Measurements from ENCODE around the gene AP1S2.

AP1S2 gene

GRCh38 chrX:15841853-15842516, 12.6 kb downstream of the AP1S2 start:
- Histone ChIP-seq H3K4me2 (ENCODE audit: low read length) (no peak overlapping the region), H3K36me3 (ENCODE audit: control insufficient read depth, low read length) (peaks cover 45% of the 10 kb centered on the region), H3F3A (ENCODE audit: control insufficient read depth, insufficient read depth) (no peaks in the 10 kb centered on the region), H4K20me1 (ENCODE audit: control insufficient read depth, insufficient read depth, low read depth, low read length) (no peaks in the 10 kb centered on the region), H3K27ac (ENCODE audit: low read depth, low read length) (no peak overlapping the region), H3K4me1 (ENCODE audit: control insufficient read depth, low read length) (no peaks in the 10 kb centered on the region), H3K27me3 (ENCODE audit: control insufficient read depth, low read length) (no peaks in the 10 kb centered on the region), H3K9me3 (ENCODE audit: control insufficient read depth, insufficient read depth, low read length) (no peaks in the 10 kb centered on the region), H3K4me3 (ENCODE audit: low read length) (no peak overlapping the region), H3K9me2 (replicated peaks; ENCODE audit: control insufficient read depth, low read length) (no peaks in the 10 kb centered on the region), H3K79me2 (ENCODE audit: control insufficient read depth, low read length) (no peaks in the 10 kb centered on the region; the same call in 1 of the 2 replicates)
- TF ChIP-seq CTCF (IDR thresholded peaks at IDR 0.05; ENCODE audit: low read depth, low read length, poor library complexity, severe bottlenecking) (no peak), EZH2phosphoT487 (IDR thresholded peaks at IDR 0.05; ENCODE audit: borderline replicate concordance, low read length) (no peak)

GRCh38 chrX:15838017-15838416, 16.6 kb downstream of the AP1S2 start:
- no peaks in the 10 kb centered on the region for H4K20me1 ChIP-seq (ENCODE audit: control insufficient read depth, insufficient read depth, low read depth, low read length)
- H3K4me3 ChIP-seq (ENCODE audit: low read length) = no peak overlapping the region
- H3K9me2 ChIP-seq (replicated peaks; ENCODE audit: control insufficient read depth, low read length) = no peaks in the 10 kb centered on the region
- no peaks in the 10 kb centered on the region for H3F3A ChIP-seq (ENCODE audit: control insufficient read depth, insufficient read depth)
- H3K4me1 ChIP-seq (ENCODE audit: control insufficient read depth, low read length) = no peaks in the 10 kb centered on the region
- no peak overlapping the region for H3K4me2 ChIP-seq (ENCODE audit: low read length)
- TF ChIP-seq EZH2phosphoT487 (IDR thresholded peaks at IDR 0.05; ENCODE audit: borderline replicate concordance, low read length) (no peak), CTCF (IDR thresholded peaks at IDR 0.05; ENCODE audit: low read depth, low read length, poor library complexity, severe bottlenecking) (peak; percentile 18)
- H3K27me3 ChIP-seq (ENCODE audit: control insufficient read depth, low read length) = no peaks in the 10 kb centered on the region
- H3K79me2 ChIP-seq (ENCODE audit: control insufficient read depth, low read length) = no peaks in the 10 kb centered on the region
- H3K27ac ChIP-seq (ENCODE audit: low read depth, low read length) = no peak overlapping the region
- no peaks in the 10 kb centered on the region for H3K9me3 ChIP-seq (ENCODE audit: control insufficient read depth, insufficient read depth, low read length)
- H3K36me3 ChIP-seq (ENCODE audit: control insufficient read depth, low read length) = peaks cover 27% of the 10 kb centered on the region

GRCh38 chrX:15834827-15835595, 19.6 kb downstream of the AP1S2 start:
- Histone ChIP-seq H3K27me3 (ENCODE audit: control insufficient read depth, low read length) (no peaks in the 10 kb centered on the region), H3F3A (ENCODE audit: control insufficient read depth, insufficient read depth) (no peaks in the 10 kb centered on the region), H3K79me2 (ENCODE audit: control insufficient read depth, low read length) (no peaks in the 10 kb centered on the region), H3K27ac (ENCODE audit: low read depth, low read length) (no peak overlapping the region), H3K4me1 (ENCODE audit: control insufficient read depth, low read length) (no peaks in the 10 kb centered on the region), H4K20me1 (ENCODE audit: control insufficient read depth, insufficient read depth, low read depth, low read length) (no peaks in the 10 kb centered on the region), H3K36me3 (ENCODE audit: control insufficient read depth, low read length) (peaks cover 5% of the 10 kb centered on the region), H3K4me2 (ENCODE audit: low read length) (no peak overlapping the region), H3K4me3 (ENCODE audit: low read length) (no peak overlapping the region), H3K9me2 (replicated peaks; ENCODE audit: control insufficient read depth, low read length) (no peaks in the 10 kb centered on the region), H3K9me3 (ENCODE audit: control insufficient read depth, insufficient read depth, low read length) (no peaks in the 10 kb centered on the region)
- TF ChIP-seq CTCF (IDR thresholded peaks at IDR 0.05; ENCODE audit: low read depth, low read length, poor library complexity, severe bottlenecking) = no peak
- no peak for TF ChIP-seq EZH2phosphoT487 (IDR thresholded peaks at IDR 0.05; ENCODE audit: borderline replicate concordance, low read length)
